Esophagus mucosa (tissue), 1 donor: ENCODE measurements around the gene OR4E2. TPM values are rescaled to one million over a fixed set of nuclear protein-coding genes. Genes with fewer than 3 reads are reported as not detected.
"Not testable (repeated sequence)": the region's sequence is repeated elsewhere in the genome, so short reads cannot be mapped to it uniquely, and the experiment has no call there.

Experiments
- ATAC-seq: fragments of 200-7000 bp; cut with Tn5 transposase; one replicate; pipeline ENCODE4 v1.9.1; 2020
- total RNA-seq: library from RNA; stranded (reverse); gene quantifications from one replicate; pipeline ENCODE4 v1.2.4, GENCODE V29; 2023
- donor health status: DM: yes; HTN: yes; CAD: no.

Gene OR4E2
- total RNA-seq: not detected

- ATAC-seq: no peak
Measured at GRCh38 chr14:21653331-21653885, at the start of gene OR4E2. Gene OR4E2 (plus strand): TSS chr14:21653835. CDS start chr14:21665083, 11,248 bp downstream.

GRCh38 chr14:21612324-21612723, 41.3 kb upstream of the OR4E2 start:
- ATAC-seq: no peak

- ATAC-seq: no peak
Measured at GRCh38 chr14:21614240-21614639, 39.4 kb upstream of the OR4E2 start.

- no peak for ATAC-seq
Measured at GRCh38 chr14:21617614-21618013, 36.0 kb upstream of the OR4E2 start.

GRCh38 chr14:21626491-21627230, 27.0 kb upstream of the OR4E2 start:
- ATAC-seq: peak; percentile 55

- ATAC-seq: not testable (repeated sequence)
Measured at GRCh38 chr14:21630503-21630902, 23.1 kb upstream of the OR4E2 start.

- ATAC-seq: peak; percentile 72
Measured at GRCh38 chr14:21631084-21631483, 22.6 kb upstream of the OR4E2 start.

- no peak for ATAC-seq
Measured at GRCh38 chr14:21634840-21635239, 18.8 kb upstream of the OR4E2 start, which contains the start of gene OR10G2. Gene OR10G2 (minus strand): TSS chr14:21634940. CDS start chr14:21634842, 98 bp downstream.

GRCh38 chr14:21642683-21643082, 11.0 kb upstream of the OR4E2 start:
- no peak for ATAC-seq

- no peak for ATAC-seq
Measured at GRCh38 chr14:21643407-21643806, 10.2 kb upstream of the OR4E2 start.

- no peak for ATAC-seq
Measured at GRCh38 chr14:21647380-21647779, 6.3 kb upstream of the OR4E2 start.

GRCh38 chr14:21652209-21652808, 1.3 kb upstream of the OR4E2 start:
- ATAC-seq: no peak

GRCh38 chr14:21654215-21654614, 580 bp downstream of the OR4E2 start:
- ATAC-seq: no peak

GRCh38 chr14:21656980-21657379, 3.3 kb downstream of the OR4E2 start:
- no peak for ATAC-seq

- ATAC-seq: no peak
Measured at GRCh38 chr14:21668377-21668776, 14.7 kb downstream of the OR4E2 start.

GRCh38 chr14:21669284-21669683, 15.6 kb downstream of the OR4E2 start:
- no peak for ATAC-seq

- ATAC-seq: no peak
Measured at GRCh38 chr14:21671371-21671770, 17.7 kb downstream of the OR4E2 start.

- ATAC-seq: no peak
Measured at GRCh38 chr14:21672116-21672515, 18.5 kb downstream of the OR4E2 start.

- ATAC-seq: no peak
Measured at GRCh38 chr14:21673718-21674117, 20.1 kb downstream of the OR4E2 start, which contains the start of gene OR4E1. Gene OR4E1 (minus strand): TSS chr14:21673818. CDS start chr14:21670935, 2,883 bp downstream.

- ATAC-seq: no peak
Measured at GRCh38 chr14:21675566-21675965, 21.9 kb downstream of the OR4E2 start.

GRCh38 chr14:21680072-21680471, 26.4 kb downstream of the OR4E2 start:
- ATAC-seq: no peak

GRCh38 chr14:21686468-21686867, 32.8 kb downstream of the OR4E2 start:
- ATAC-seq: no peak

GRCh38 chr14:21694425-21694824, 40.8 kb downstream of the OR4E2 start:
- no peak for ATAC-seq

GRCh38 chr14:21697662-21698061, 44.0 kb downstream of the OR4E2 start:
- ATAC-seq: not testable (repeated sequence)
